ENCODE measurements around the gene ADAM10. TPM values are rescaled to one million over a fixed set of nuclear protein-coding genes. Genes with fewer than 3 reads are reported as not detected.

The ADAM10 gene
- total and polyA plus RNA-seq, 5 experiments from 2014 or later = 96.4 to 150 (median 108) TPM

DNA sequence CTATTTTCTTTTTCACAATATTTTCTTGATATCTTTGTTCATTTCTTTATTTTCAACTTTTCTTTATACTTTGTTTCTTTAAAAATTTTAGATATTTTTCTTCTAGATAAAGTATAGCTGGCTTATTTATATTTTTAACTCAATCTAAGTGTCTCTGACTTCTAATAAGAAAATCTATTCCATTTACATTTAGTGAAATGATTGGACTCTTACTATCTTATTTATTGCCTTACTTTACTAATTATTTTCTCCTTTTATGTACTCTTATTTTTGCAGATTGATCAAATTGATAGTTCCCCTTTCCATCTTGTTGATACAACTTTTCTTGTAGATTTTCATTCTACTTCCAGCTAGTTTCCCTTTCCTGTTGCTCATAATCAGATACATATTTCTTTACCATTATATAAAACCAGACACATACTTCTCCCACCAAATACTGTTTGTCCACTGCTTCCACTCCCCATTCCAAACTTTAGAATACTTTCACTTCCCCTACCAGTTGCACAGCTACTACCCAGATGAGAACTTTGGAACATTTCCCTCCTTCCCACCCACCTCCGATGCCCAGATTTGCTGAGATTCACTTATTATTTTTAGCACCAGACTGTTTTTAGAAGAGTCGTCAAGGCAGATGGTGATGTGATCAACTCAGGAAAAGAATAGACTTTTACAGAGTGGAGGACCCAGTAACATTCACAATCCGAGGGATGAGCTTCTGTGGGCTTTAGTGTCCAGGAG lies 166.2 kb downstream of the ADAM10 start:
- peaks cover 0 to 10% (median 0%) of the 10 kb centered on the region in 9 donors for H3K9me3 Mint-ChIP-seq
- peaks cover 0 to 13% (median 1%) of the 10 kb centered on the region in 3 donors for H3K36me3 Mint-ChIP-seq
- DNase-seq = no peak
- H3K4me1 Mint-ChIP-seq = peaks cover 10 to 18% (median 15%) of the 10 kb centered on the region in 4 donors
- no peak for ATAC-seq
- H3K27ac Mint-ChIP-seq = no peak overlapping the region
- POLR2A ChIA-PET = interaction anchor here (0.6 to 0.7 kb wide), 2 partner anchors 166 to 410 kb away, joined by 3 read pairs; partner anchors contain the start of gene ADAM10
- peaks cover 0 to 28% (median 0%) of the 10 kb centered on the region in 5 donors for H3K27me3 Mint-ChIP-seq
- no peak overlapping the region for H3K4me3 Mint-ChIP-seq

GRCh38 chr15:58582160-58582559 lies 167.3 kb downstream of the ADAM10 start:
- H3K9me3 Mint-ChIP-seq = peaks cover 0 to 10% (median 0%) of the 10 kb centered on the region in 9 donors
- H3K4me1 Mint-ChIP-seq = peaks cover 10 to 18% (median 15%) of the 10 kb centered on the region in 4 donors
- ATAC-seq = no peak
- H3K27me3 Mint-ChIP-seq = peaks cover 0 to 28% (median 0%) of the 10 kb centered on the region in 5 donors
- no peak for DNase-seq
- POLR2A ChIA-PET = no interaction called here
- peak overlapping the region in 1 of 10 donors; percentile 29 for H3K27ac Mint-ChIP-seq
- no peak overlapping the region for H3K4me3 Mint-ChIP-seq
- H3K36me3 Mint-ChIP-seq = peaks cover 0 to 13% (median 1%) of the 10 kb centered on the region in 3 donors

GRCh38 chr15:58576657-58577056 lies 172.8 kb downstream of the ADAM10 start:
- Mint-ChIP-seq H3K4me1 (peaks cover 5 to 10% (median 7%) of the 10 kb centered on the region in 4 donors), H3K4me3 (no peak overlapping the region), H3K27ac (peak overlapping the region in 1 of 10 donors; percentile 28), H3K27me3 (peaks cover 0 to 2% (median 0%) of the 10 kb centered on the region in 5 donors), H3K36me3 (no peaks in the 10 kb centered on the region), H3K9me3 (no peaks in the 10 kb centered on the region)
- ATAC-seq (no peak), DNase-seq (no peak)
- POLR2A ChIA-PET = interaction anchor here (0.7 kb wide), 1 partner anchor 70 kb away, joined by 9 read pairs; no protein-coding TSS in a partner anchor

- POLR2A ChIA-PET = interaction anchor here (0.7 to 1.3 kb wide), 3 partner anchors 10 to 21 kb away, joined by 3 to 7 read pairs (median 3); no protein-coding TSS in a partner anchor
- no peaks in the 10 kb centered on the region for H3K9me3 Mint-ChIP-seq
- peak overlapping the region in 5 of 10 donors; percentile 19 to 58 (median 44) for H3K27ac Mint-ChIP-seq
- H3K27me3 Mint-ChIP-seq = no peaks in the 10 kb centered on the region
- H3K4me3 Mint-ChIP-seq = peak overlapping the region in 1 of 10 donors; percentile 41
- DNase-seq (no peak), ATAC-seq (no peak)
- peaks cover 5 to 10% (median 7%) of the 10 kb centered on the region in 4 donors for H3K4me1 Mint-ChIP-seq
- H3K36me3 Mint-ChIP-seq = no peaks in the 10 kb centered on the region
These were observed 174.3 kb downstream of the ADAM10 start for GRCh38 chr15:58575045-58575786.

- no peaks in the 10 kb centered on the region for H3K36me3 Mint-ChIP-seq
- POLR2A ChIA-PET = interaction anchor here (0.7 to 1.3 kb wide), 3 partner anchors 10 to 22 kb away, joined by 3 to 7 read pairs (median 3); no protein-coding TSS in a partner anchor
- ATAC-seq = no peak
These were observed 174.9 kb downstream of the ADAM10 start for GRCh38 chr15:58574631-58575030.

GRCh38 chr15:58573270-58573669 lies 176.2 kb downstream of the ADAM10 start:
- DNase-seq = no peak
- Mint-ChIP-seq H3K4me3 (no peak overlapping the region), H3K27ac (no peak overlapping the region), H3K4me1 (peaks cover 9 to 13% (median 13%) of the 10 kb centered on the region in 4 donors), H3K9me3 (peaks cover 0 to 5% (median 0%) of the 10 kb centered on the region in 9 donors), H3K27me3 (no peaks in the 10 kb centered on the region), H3K36me3 (no peaks in the 10 kb centered on the region)
- POLR2A ChIA-PET = no interaction called here
- ATAC-seq = no peak

More at GRCh38 chr15:58574631-58575030, 174.9 kb downstream of the ADAM10 start:
- no peaks in the 10 kb centered on the region for H3K27me3 Mint-ChIP-seq
- peak overlapping the region in 1 of 10 donors; percentile 41 for H3K4me3 Mint-ChIP-seq
- peaks cover 5 to 10% (median 7%) of the 10 kb centered on the region in 4 donors for H3K4me1 Mint-ChIP-seq
- H3K9me3 Mint-ChIP-seq = peaks cover 0 to 5% (median 0%) of the 10 kb centered on the region in 9 donors
- peak overlapping the region in 5 of 10 donors; percentile 35 to 58 (median 47) for H3K27ac Mint-ChIP-seq
- DNase-seq = no peak

GRCh38 chr15:58572521-58572920 lies 177.0 kb downstream of the ADAM10 start:
- Mint-ChIP-seq H3K4me3 (no peak overlapping the region), H3K27ac (peak overlapping the region in 1 of 10 donors; percentile 3), H3K9me3 (peaks cover 0 to 5% (median 0%) of the 10 kb centered on the region in 9 donors), H3K36me3 (no peaks in the 10 kb centered on the region), H3K4me1 (peaks cover 13 to 18% (median 15%) of the 10 kb centered on the region in 4 donors), H3K27me3 (no peaks in the 10 kb centered on the region)
- POLR2A ChIA-PET = no interaction called here
- ATAC-seq = no peak
- DNase-seq = no peak

- POLR2A ChIA-PET = no interaction called here
- ATAC-seq (no peak), DNase-seq (no peak)
- Mint-ChIP-seq H3K27me3 (no peaks in the 10 kb centered on the region), H3K4me3 (no peak overlapping the region), H3K36me3 (no peaks in the 10 kb centered on the region), H3K9me3 (peaks cover 0 to 5% (median 0%) of the 10 kb centered on the region in 9 donors), H3K4me1 (peaks cover 13 to 19% (median 15%) of the 10 kb centered on the region in 4 donors), H3K27ac (no peak overlapping the region)
These were observed 178.0 kb downstream of the ADAM10 start for GRCh38 chr15:58571491-58571890.

DNA sequence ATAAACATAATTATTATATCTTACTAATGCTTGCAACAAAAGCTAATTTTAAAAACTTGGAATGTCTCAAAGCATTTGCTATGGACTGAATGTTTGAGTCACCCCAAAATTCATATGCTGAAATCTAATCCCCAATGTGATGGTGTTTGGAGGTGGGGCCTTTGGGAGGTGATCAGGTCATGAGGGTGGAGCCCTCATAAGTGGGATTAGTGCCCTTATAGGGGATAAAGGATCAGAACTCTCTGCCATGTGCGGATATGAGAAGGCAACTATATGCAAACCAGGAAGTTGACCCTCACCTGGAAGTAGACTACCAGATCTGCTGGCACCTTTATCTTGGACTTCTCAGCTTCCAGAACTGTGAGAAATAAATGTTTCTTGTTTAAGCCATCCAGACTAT lies 180.1 kb downstream of the ADAM10 start:
- H3K27ac Mint-ChIP-seq = no peak overlapping the region
- no peaks in the 10 kb centered on the region for H3K27me3 Mint-ChIP-seq
- no peaks in the 10 kb centered on the region for H3K36me3 Mint-ChIP-seq
- POLR2A ChIA-PET = interaction anchor here (0.6 kb wide), 1 partner anchor 145 kb away, joined by 4 read pairs; no protein-coding TSS in a partner anchor
- no peak overlapping the region for H3K4me3 Mint-ChIP-seq
- DNase-seq (no peak), ATAC-seq (no peak)
- H3K9me3 Mint-ChIP-seq = peaks cover 0 to 5% (median 0%) of the 10 kb centered on the region in 9 donors
- peaks cover 7 to 13% (median 9%) of the 10 kb centered on the region in 4 donors for H3K4me1 Mint-ChIP-seq

DNA sequence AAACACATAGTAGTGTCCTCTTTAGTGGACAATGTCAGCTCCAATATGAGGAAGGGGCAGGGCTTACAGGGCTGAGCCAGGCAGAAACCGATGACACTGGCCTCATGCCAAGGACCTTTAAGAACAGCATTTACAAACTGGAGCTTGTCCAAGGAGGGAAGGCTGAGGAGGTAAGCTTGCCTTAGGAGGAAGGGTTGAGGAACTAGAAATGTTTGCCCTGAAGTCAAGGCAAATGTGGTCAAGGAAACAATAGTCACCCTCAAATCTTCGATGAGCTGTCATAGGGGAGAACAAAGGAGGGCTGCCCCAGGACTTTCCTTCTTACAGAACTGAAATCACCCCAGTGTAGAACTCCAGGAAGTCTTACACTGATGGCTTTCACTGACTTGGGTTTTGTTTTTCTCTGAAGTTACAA lies 181.3 kb downstream of the ADAM10 start:
- DNase-seq = no peak
- Mint-ChIP-seq H3K27me3 (no peaks in the 10 kb centered on the region), H3K9me3 (peaks cover 0 to 5% (median 0%) of the 10 kb centered on the region in 9 donors), H3K27ac (peak overlapping the region in 7 of 10 donors; percentile 38 to 85 (median 65)), H3K4me1 (peaks cover 5 to 13% (median 9%) of the 10 kb centered on the region in 4 donors), H3K4me3 (peak overlapping the region in 2 of 10 donors; percentile 4 to 37), H3K36me3 (peaks cover 0 to 3% (median 0%) of the 10 kb centered on the region in 3 donors)
- ATAC-seq = peak; percentile 40 to 47
- POLR2A ChIA-PET = interaction anchor here (0.5 to 0.7 kb wide), 3 partner anchors 11 to 146 kb away, joined by 3 to 4 read pairs (median 3); no protein-coding TSS in a partner anchor

DNA sequence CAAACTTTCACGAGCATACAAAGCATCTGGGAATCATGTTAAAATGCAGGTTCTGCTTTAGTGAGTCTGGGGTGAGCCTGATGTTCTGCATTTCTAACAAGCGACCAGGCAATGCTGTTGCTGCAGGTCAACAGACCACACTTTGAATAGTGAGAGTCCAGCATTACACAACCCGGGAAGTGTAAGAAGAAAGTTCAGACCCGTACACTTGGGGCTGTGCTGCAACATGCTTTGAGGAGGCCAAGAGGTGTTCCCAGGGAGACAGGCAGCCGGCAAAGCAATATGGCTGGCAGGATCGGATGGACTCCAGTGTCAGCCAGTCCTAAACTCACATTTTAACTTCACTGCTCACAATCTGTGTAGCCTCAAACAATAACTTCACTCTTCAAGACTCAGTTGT lies 183.5 kb downstream of the ADAM10 start:
- Mint-ChIP-seq H3K27ac (peak overlapping the region in 1 of 10 donors; percentile 61), H3K4me1 (peaks cover 3 to 13% (median 9%) of the 10 kb centered on the region in 4 donors), H3K36me3 (peaks cover 0 to 3% (median 0%) of the 10 kb centered on the region in 3 donors), H3K9me3 (peaks cover 0 to 5% (median 0%) of the 10 kb centered on the region in 9 donors), H3K4me3 (no peak overlapping the region), H3K27me3 (peaks cover 0 to 2% (median 0%) of the 10 kb centered on the region in 5 donors)
- DNase-seq = no peak
- ATAC-seq = no peak
- POLR2A ChIA-PET = no interaction called here

DNA sequence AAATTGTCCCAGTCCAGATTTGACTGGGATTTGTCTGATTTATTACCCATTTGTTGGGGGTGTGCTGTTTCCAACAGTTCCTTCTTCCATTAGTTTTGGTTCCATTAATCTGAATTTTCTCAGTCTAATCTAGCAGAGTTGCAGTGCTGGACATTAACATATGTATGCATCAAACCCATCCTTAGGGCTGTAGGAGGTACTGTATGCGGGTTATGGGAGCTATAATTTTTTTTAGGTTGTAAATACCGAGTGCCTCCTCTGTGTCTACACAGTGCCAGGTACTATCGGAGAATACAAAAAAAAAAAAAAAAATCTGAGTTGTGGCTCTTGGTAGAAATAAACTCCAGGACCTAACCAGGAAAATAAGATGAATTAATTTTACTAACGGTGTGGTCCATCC lies 183.9 kb downstream of the ADAM10 start:
- Mint-ChIP-seq H3K4me1 (peaks cover 3 to 13% (median 9%) of the 10 kb centered on the region in 4 donors), H3K27me3 (peaks cover 0 to 2% (median 0%) of the 10 kb centered on the region in 5 donors), H3K27ac (no peak overlapping the region), H3K9me3 (peaks cover 0 to 5% (median 0%) of the 10 kb centered on the region in 9 donors), H3K36me3 (peaks cover 0 to 3% (median 0%) of the 10 kb centered on the region in 3 donors), H3K4me3 (no peak overlapping the region)
- ATAC-seq = no peak
- POLR2A ChIA-PET = interaction anchor here (0.6 kb wide), 1 partner anchor 15 kb away, joined by 3 read pairs; no protein-coding TSS in a partner anchor
- no peak for DNase-seq

All from naive thymus-derived CD8-positive, alpha-beta T cell (primary cell).